Neuronal stem cell (in vitro differentiated cells): Measurements from ENCODE around the gene NINJ2.

Source experiments
- DNase-seq: peaks from one replicate; pipeline ENCODE4 v3.0.0-alpha.2; 2013; ENCODE audit warnings: low spot score
- H2AFZ ChIP-seq: one replicate; pipeline ENCODE4 v1.6.1; 2013; ENCODE audit warnings: mild to moderate bottlenecking, low read length, inconsistent platforms
- H2AK5ac ChIP-seq: 2 replicates; pipeline ENCODE4 v1.6.1; 2013; ENCODE audit warnings: low read depth, mild to moderate bottlenecking, inconsistent platforms, low read length, moderate library complexity, mixed read lengths
- H2BK120ac ChIP-seq: 2 replicates; pipeline ENCODE4 v1.6.1; 2013; ENCODE audit warnings: low read depth, mild to moderate bottlenecking, inconsistent platforms, low read length, moderate library complexity, mixed read lengths
- H2BK12ac ChIP-seq: one replicate; pipeline ENCODE4 v1.6.1; 2013; ENCODE audit warnings: low read length, inconsistent platforms
- H2BK15ac ChIP-seq: 2 replicates; pipeline ENCODE4 v1.6.1; 2013; ENCODE audit warnings: mild to moderate bottlenecking, low read length, inconsistent platforms, mixed read lengths
- H2BK5ac ChIP-seq: one replicate; pipeline ENCODE4 v1.6.1; 2013; ENCODE audit warnings: inconsistent platforms, mild to moderate bottlenecking, low read length, moderate library complexity
- H3K14ac ChIP-seq: one replicate; pipeline ENCODE4 v1.6.1; 2013; ENCODE audit warnings: low read length, inconsistent platforms
- H3K18ac ChIP-seq: 2 replicates; pipeline ENCODE4 v1.6.1; 2013; ENCODE audit warnings: low read length, inconsistent platforms
- H3K23ac ChIP-seq: 2 replicates; pipeline ENCODE4 v1.6.1; 2013; ENCODE audit warnings: low read depth, mild to moderate bottlenecking, mixed read lengths, low read length, inconsistent platforms; ENCODE audit not compliant: poor library complexity
- H3K27ac ChIP-seq: replicated peaks from 3 replicates; pipeline ENCODE4 v1.5.1; 2013; ENCODE audit warnings: low read length, inconsistent platforms
- H3K27me3 ChIP-seq, 3 experiments: 2 replicates each; pipeline ENCODE4 v1.6.1; 2013; ENCODE audit warnings: low read length in 3 of 3, mild to moderate bottlenecking in 2 of 3, inconsistent platforms in 1 of 3, low read depth in 1 of 3, mixed read lengths in 1 of 3, moderate library complexity in 1 of 3; ENCODE audit not compliant: control insufficient read depth in 3 of 3, insufficient read depth in 3 of 3
- H3K36me3 ChIP-seq, 2 donors: replicated peaks in 1 of 2; 2 replicates each; pipeline ENCODE4 v1.6.1; 2013; ENCODE audit warnings: low read length in 2 of 2; ENCODE audit not compliant: control insufficient read depth in 2 of 2, insufficient read depth in 2 of 2
- H3K4ac ChIP-seq: 2 replicates; pipeline ENCODE4 v1.6.1; 2013; ENCODE audit warnings: inconsistent platforms, mild to moderate bottlenecking, low read length, moderate library complexity
- H3K4me1 ChIP-seq, 2 donors: 1 replicate in 1 of 2; 2 replicates in 1 of 2; pipeline ENCODE4 v1.6.1; 2013; ENCODE audit warnings: low read length in 2 of 2, low read depth in 1 of 2; ENCODE audit not compliant: control insufficient read depth in 2 of 2, insufficient read depth in 1 of 2
- H3K4me2 ChIP-seq: one replicate; pipeline ENCODE4 v1.6.1; 2013; ENCODE audit warnings: mild to moderate bottlenecking, low read length, inconsistent platforms; ENCODE audit not compliant: insufficient read depth, poor library complexity, severe bottlenecking
- H3K4me3 ChIP-seq, 2 donors: 2 replicates each; pipeline ENCODE4 v1.5.1; 2013; ENCODE audit warnings: low read length in 2 of 2, mild to moderate bottlenecking in 2 of 2, inconsistent platforms in 1 of 2, moderate library complexity in 1 of 2
- H3K79me1 ChIP-seq: one replicate; pipeline ENCODE4 v1.6.1; 2013; ENCODE audit warnings: low read depth, mild to moderate bottlenecking, inconsistent platforms, low read length, moderate library complexity
- H3K9ac ChIP-seq: one replicate; pipeline ENCODE4 v1.6.1; 2013; ENCODE audit warnings: mild to moderate bottlenecking, low read depth, low read length, inconsistent platforms; ENCODE audit not compliant: poor library complexity
- H3K9me3 ChIP-seq, 2 donors: replicated peaks in 1 of 2; 2 replicates each; pipeline versions ENCODE3 to v1.6.1; 2013; ENCODE audit warnings: low read length in 2 of 2, mild to moderate bottlenecking in 2 of 2, inconsistent platforms in 1 of 2, low read depth in 1 of 2, mixed read lengths in 1 of 2, moderate library complexity in 1 of 2; ENCODE audit not compliant: control insufficient read depth in 2 of 2, insufficient read depth in 1 of 2
- H4K8ac ChIP-seq: one replicate; pipeline ENCODE4 v1.6.1; 2013; ENCODE audit warnings: low read depth, mild to moderate bottlenecking, inconsistent platforms, low read length, moderate library complexity
- H4K91ac ChIP-seq: one replicate; pipeline ENCODE4 v1.6.1; 2013; ENCODE audit warnings: low read length, low read depth, mild to moderate bottlenecking, inconsistent platforms; ENCODE audit not compliant: poor library complexity
- WGBS, 2 donors: extraction: QIAGEN DNeasy Blood & Tissue Kit; methylation state at CpG; one replicate each; pipeline ENCODE4 v1.1.7; 2013; ENCODE audit warnings: missing lambda C conversion rate in 2 of 2, mixed read lengths in 1 of 2; ENCODE audit not compliant: insufficient read length in 2 of 2, insufficient replicate concordance in 1 of 2; ENCODE audit errors: extremely low coverage in 2 of 2; 5-methylcytosine and 5-hydroxymethylcytosine counted together

NINJ2 gene

DNA sequence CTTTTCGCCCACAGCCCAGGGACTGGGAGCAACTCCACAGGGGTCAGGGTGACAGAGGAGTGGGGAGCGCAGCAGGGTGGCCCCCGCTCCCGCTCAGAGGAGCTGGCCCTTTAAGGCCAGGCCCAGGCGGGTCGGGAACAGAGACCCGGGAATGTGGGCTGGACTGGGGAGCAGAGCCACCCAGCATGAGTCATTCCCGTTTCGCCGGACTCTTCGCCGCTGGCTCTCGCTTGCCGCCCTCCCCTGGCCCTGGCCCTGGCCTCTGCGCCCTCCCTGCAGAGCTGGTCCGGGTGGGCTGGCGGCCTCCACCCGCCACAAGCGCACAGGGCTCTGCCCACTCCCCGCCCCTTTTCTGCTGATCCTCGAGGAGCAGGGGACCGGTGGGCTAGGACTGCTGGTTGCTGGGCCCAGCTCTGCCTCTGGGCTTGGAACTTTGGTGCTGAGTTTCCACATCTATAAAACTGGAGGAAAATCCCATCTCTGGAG is 92.8 kb downstream of the NINJ2 start:
- Histone ChIP-seq H2AFZ (peak overlapping the region; percentile 99), H3K9me3 (no peaks in the 10 kb centered on the region), H3K4me2 (peak overlapping the region; percentile 83), H3K36me3 (no peaks in the 10 kb centered on the region), H3K27me3 (peaks cover 0 to 34% (median 0%) of the 10 kb centered on the region in 3 experiments), H4K8ac (no peak overlapping the region), H2BK120ac (no peak overlapping the region), H3K4ac (no peak overlapping the region), H2BK12ac (no peak overlapping the region), H3K4me3 (peak overlapping the region; percentile 68 to 79), H3K23ac (peak overlapping the region; percentile 7), H2BK5ac (peak overlapping the region; percentile 10), H3K9ac (peak overlapping the region; percentile 39), H2BK15ac (peak overlapping the region; percentile 11), H2AK5ac (no peak overlapping the region), H3K18ac (peak overlapping the region; percentile 90), H3K27ac (peak overlapping the region; percentile 24), H3K4me1 (peaks cover 5 to 9% of the 10 kb centered on the region in 2 donors), H3K14ac (peak overlapping the region; percentile 56), H3K79me1 (no peaks in the 10 kb centered on the region), H4K91ac (peak overlapping the region; percentile 7)
- peak; percentile 45 for DNase-seq
- whole genome bisulfite sequencing, 2 donors, result no CpG with 5 or more reads among the region's 22 CpGs

DNA sequence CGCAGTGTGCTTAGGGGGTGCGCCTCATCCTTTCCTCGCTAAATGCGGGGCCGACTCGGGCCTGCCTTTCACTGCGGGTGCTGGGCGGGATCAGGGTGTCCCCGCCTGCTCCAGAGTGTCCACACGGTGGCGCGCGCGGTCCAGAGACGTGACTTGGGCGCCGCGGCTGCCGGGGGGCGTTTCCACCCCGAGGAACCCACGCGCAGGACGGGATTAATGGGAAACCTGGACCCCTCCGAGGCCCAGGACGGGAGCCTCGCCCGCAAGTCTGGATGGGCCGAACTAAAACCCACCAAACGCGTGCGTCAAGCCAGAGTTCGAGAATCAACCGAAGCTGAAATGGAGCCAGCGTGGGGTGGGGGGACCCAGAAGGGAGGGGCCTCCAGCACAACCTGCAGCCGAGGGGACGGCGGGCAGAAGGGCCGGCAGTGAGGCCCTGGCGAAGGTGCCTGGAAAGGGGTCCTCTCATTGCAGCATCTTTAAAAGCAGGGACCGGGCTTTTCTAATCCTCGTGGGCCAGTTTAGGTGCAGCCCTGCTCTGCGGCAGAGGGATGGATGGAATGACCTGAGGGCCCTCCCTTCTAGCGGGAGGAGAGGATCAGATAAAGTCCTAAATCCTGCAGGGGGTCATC is 93.3 kb downstream of the NINJ2 start:
- Histone ChIP-seq H3K18ac (peak overlapping the region; percentile 90), H3K9ac (peak overlapping the region; percentile 87), H4K91ac (no peak overlapping the region)

DNA sequence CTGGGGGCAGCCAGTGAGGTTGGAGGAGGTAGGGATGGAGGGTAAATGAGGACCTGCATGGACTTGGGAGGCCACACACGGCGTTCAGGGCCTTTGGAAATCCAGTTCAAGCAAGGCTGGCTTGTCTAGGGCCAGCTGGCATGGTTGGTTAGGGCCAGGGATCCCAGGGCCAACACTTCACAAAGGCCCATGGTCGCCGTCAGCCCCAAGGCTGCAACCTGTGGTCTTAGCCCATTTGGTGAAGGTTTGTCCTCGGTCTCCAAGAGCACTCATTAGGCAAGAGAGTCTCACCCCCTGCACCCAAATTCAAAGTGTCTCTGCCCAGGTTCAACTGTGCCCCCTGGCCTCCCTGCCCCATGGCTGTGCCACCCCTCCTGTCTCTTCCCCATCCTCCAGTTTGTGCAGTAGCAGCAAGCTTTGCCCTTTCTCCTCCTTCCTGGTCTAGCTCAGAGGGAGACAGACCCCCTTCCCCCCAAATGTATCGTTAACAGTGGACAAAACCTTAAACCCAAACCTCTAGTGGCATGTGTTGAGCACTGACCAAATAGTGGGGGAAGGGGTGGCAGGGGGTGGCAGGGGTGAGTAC is 94.1 kb downstream of the NINJ2 start:
- H3K79me1 ChIP-seq, result no peaks in the 10 kb centered on the region
- H2AFZ ChIP-seq, result peak overlapping the region; percentile 99
- H3K9me3 ChIP-seq, result no peaks in the 10 kb centered on the region
- H2BK12ac ChIP-seq, result no peak overlapping the region
- H2BK120ac ChIP-seq, result no peak overlapping the region
- H4K91ac ChIP-seq, result no peak overlapping the region
- DNase-seq, result no peak
- peak overlapping the region; percentile 70 for H4K8ac ChIP-seq
- H3K18ac ChIP-seq, result peak overlapping the region; percentile 31
- peaks cover 2 to 17% of the 10 kb centered on the region in 2 donors for H3K4me1 ChIP-seq
- no peak overlapping the region for H3K9ac ChIP-seq
- H2BK5ac ChIP-seq, result no peak overlapping the region
- no peak overlapping the region for H3K27ac ChIP-seq
- H3K4me2 ChIP-seq, result no peak overlapping the region
- peak overlapping the region; percentile 65 for H2AK5ac ChIP-seq
- H3K36me3 ChIP-seq, result no peaks in the 10 kb centered on the region
- no peak overlapping the region for H3K4ac ChIP-seq
- no peak overlapping the region for H3K23ac ChIP-seq
- H3K27me3 ChIP-seq, result peaks cover 0 to 40% (median 0%) of the 10 kb centered on the region in 3 experiments
- no CpG with 5 or more reads among the region's 6 CpGs for WGBS, 2 donors
- peak overlapping the region in 1 of 2 donors; percentile 68 for H3K4me3 ChIP-seq
- peak overlapping the region; percentile 74 for H2BK15ac ChIP-seq
- H3K14ac ChIP-seq, result no peak overlapping the region

More for the DNA sequence above, 93.3 kb downstream of the NINJ2 start:
- peak overlapping the region; percentile 11 for H2BK15ac ChIP-seq
- peaks cover 0 to 38% (median 0%) of the 10 kb centered on the region in 3 experiments for H3K27me3 ChIP-seq
- peak; percentile 87 for DNase-seq
- H2AFZ ChIP-seq, result peak overlapping the region; percentile 99
- H3K4ac ChIP-seq, result no peak overlapping the region
- H3K9me3 ChIP-seq, result no peaks in the 10 kb centered on the region
- H2BK12ac ChIP-seq, result no peak overlapping the region
- no peak overlapping the region for H4K8ac ChIP-seq
- no peak overlapping the region for H2AK5ac ChIP-seq
- no peak overlapping the region for H3K14ac ChIP-seq
- H3K4me2 ChIP-seq, result peak overlapping the region; percentile 83
- no CpG with 5 or more reads among the region's 44 CpGs for WGBS, 2 donors
- peak overlapping the region; percentile 68 to 79 for H3K4me3 ChIP-seq
- H3K27ac ChIP-seq, result no peak overlapping the region
- H2BK120ac ChIP-seq, result no peak overlapping the region
- peaks cover 2 to 12% of the 10 kb centered on the region in 2 donors for H3K4me1 ChIP-seq
- H3K79me1 ChIP-seq, result no peaks in the 10 kb centered on the region
- no peaks in the 10 kb centered on the region for H3K36me3 ChIP-seq
- H2BK5ac ChIP-seq, result peak overlapping the region; percentile 10
- no peak overlapping the region for H3K23ac ChIP-seq

DNA sequence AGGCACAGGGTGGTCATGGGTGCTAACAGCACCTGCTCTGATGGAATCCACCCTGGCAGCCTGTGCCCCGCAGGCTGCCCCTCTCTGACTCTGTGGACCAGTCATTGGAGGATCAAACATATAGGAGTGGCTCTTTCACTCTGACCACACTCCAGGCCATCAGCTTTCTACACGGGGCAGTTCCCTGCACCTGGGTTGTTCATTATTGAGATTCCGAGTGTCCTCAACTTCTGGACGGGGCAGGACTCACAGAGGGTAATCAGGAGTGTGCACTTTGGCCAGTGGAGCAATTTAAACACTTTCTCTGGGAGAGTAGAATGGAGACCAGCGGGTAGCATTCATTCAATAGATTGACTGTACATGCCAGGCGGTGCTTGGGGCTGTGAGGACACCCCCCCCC is 94.8 kb downstream of the NINJ2 start:
- Histone ChIP-seq H4K8ac (no peak overlapping the region), H3K27me3 (peaks cover 0 to 40% (median 0%) of the 10 kb centered on the region in 3 experiments), H2BK15ac (no peak overlapping the region), H3K9ac (no peak overlapping the region), H3K4me2 (no peak overlapping the region), H3K4ac (no peak overlapping the region), H3K79me1 (no peaks in the 10 kb centered on the region), H3K9me3 (no peaks in the 10 kb centered on the region), H3K36me3 (no peaks in the 10 kb centered on the region), H3K23ac (no peak overlapping the region), H3K4me3 (no peak overlapping the region), H2BK120ac (no peak overlapping the region), H3K27ac (no peak overlapping the region), H2AK5ac (peak overlapping the region; percentile 65), H2AFZ (no peak overlapping the region), H3K18ac (no peak overlapping the region), H3K4me1 (peaks cover 2 to 17% of the 10 kb centered on the region in 2 donors), H2BK5ac (no peak overlapping the region), H4K91ac (no peak overlapping the region), H2BK12ac (no peak overlapping the region), H3K14ac (no peak overlapping the region)
- WGBS, 2 donors, result no CpG with 5 or more reads among the region's 6 CpGs
- DNase-seq, result no peak
